ENCODE data around the gene PTPRK.

Gene PTPRK

GRCh38 chr6:128364766-128365519 lies 155.5 kb downstream of the PTPRK start:
- Histone ChIP-seq H3K27ac (no peak overlapping the region), H3K4me3 (no peak overlapping the region)

GRCh38 chr6:128363020-128363813 lies 157.2 kb downstream of the PTPRK start:
- H3K4me3 ChIP-seq = no peak overlapping the region
- H3K27ac ChIP-seq = no peak overlapping the region

GRCh38 chr6:128361378-128361777 lies 159.0 kb downstream of the PTPRK start:
- H3K27ac ChIP-seq = no peak overlapping the region
- H3K4me3 ChIP-seq = no peak overlapping the region

GRCh38 chr6:128358244-128358776 lies 162.1 kb downstream of the PTPRK start:
- no peak overlapping the region for H3K27ac ChIP-seq

GRCh38 chr6:128357392-128358130 lies 162.8 kb downstream of the PTPRK start:
- Histone ChIP-seq H3K27ac (no peak overlapping the region), H3K4me3 (no peak overlapping the region)

More at GRCh38 chr6:128358244-128358776, 162.1 kb downstream of the PTPRK start:
- H3K4me3 ChIP-seq = no peak overlapping the region

GRCh38 chr6:128352366-128352765 lies 168.0 kb downstream of the PTPRK start:
- H3K4me3 ChIP-seq = no peak overlapping the region
- H3K27ac ChIP-seq = no peak overlapping the region

GRCh38 chr6:128351255-128351514 lies 169.2 kb downstream of the PTPRK start:
- Histone ChIP-seq H3K4me3 (no peak overlapping the region), H3K27ac (no peak overlapping the region)

- Histone ChIP-seq H3K4me3 (no peak overlapping the region), H3K27ac (no peak overlapping the region)
Measured at GRCh38 chr6:128350416-128351254, 169.8 kb downstream of the PTPRK start.

- no peak overlapping the region for H3K4me3 ChIP-seq
Measured at GRCh38 chr6:128347123-128347522, 173.3 kb downstream of the PTPRK start.

GRCh38 chr6:128346569-128346968 lies 173.8 kb downstream of the PTPRK start:
- Histone ChIP-seq H3K27ac (no peak overlapping the region), H3K4me3 (no peak overlapping the region)

More at GRCh38 chr6:128347123-128347522, 173.3 kb downstream of the PTPRK start:
- H3K27ac ChIP-seq = no peak overlapping the region

- Histone ChIP-seq H3K27ac (no peak overlapping the region), H3K4me3 (no peak overlapping the region)
Measured at GRCh38 chr6:128345278-128345677, 175.1 kb downstream of the PTPRK start.

GRCh38 chr6:128343706-128344105 lies 176.7 kb downstream of the PTPRK start:
- H3K27ac ChIP-seq = no peak overlapping the region
- no peak overlapping the region for H3K4me3 ChIP-seq

- Histone ChIP-seq H3K27ac (no peak overlapping the region), H3K4me3 (no peak overlapping the region)
Measured at GRCh38 chr6:128339635-128340450, 180.6 kb downstream of the PTPRK start.

GRCh38 chr6:128337619-128338018 lies 182.8 kb downstream of the PTPRK start:
- no peak overlapping the region for H3K4me3 ChIP-seq
- H3K27ac ChIP-seq = no peak overlapping the region

GRCh38 chr6:128336436-128337095 lies 183.8 kb downstream of the PTPRK start:
- H3K27ac ChIP-seq = no peak overlapping the region
- H3K4me3 ChIP-seq = no peak overlapping the region

GRCh38 chr6:128335963-128336362 lies 184.4 kb downstream of the PTPRK start:
- no peak overlapping the region for H3K4me3 ChIP-seq
- no peak overlapping the region for H3K27ac ChIP-seq

GRCh38 chr6:128333581-128334223 lies 186.7 kb downstream of the PTPRK start:
- Histone ChIP-seq H3K4me3 (no peak overlapping the region), H3K27ac (no peak overlapping the region)

GRCh38 chr6:128327890-128328289 lies 192.5 kb downstream of the PTPRK start:
- no peak overlapping the region for H3K27ac ChIP-seq

More at GRCh38 chr6:128327890-128328289, 192.5 kb downstream of the PTPRK start:
- no peak overlapping the region for H3K4me3 ChIP-seq

All from skin epidermis (tissue), 12 donors.